ENCODE data around the gene IL15. TPM values are rescaled to one million over a fixed set of nuclear protein-coding genes. Genes with fewer than 3 reads are reported as not detected.

Gene IL15
- total and polyA plus RNA-seq, 2 of the 8 experiments (the other 6 are each of a cell fraction or from before 2014, with no cell fraction given), result 0.30 to 0.61 TPM

GRCh38 chr4:141660880-141661279 is 24.5 kb downstream of the IL15 start:
- 93% methylated on average over 1 of the region's 1 CpG; no CpG with 5 or more reads in 1 of the 2 experiments for WGBS, 2 experiments (ENCODE audit: extremely low coverage in 1 of 2, insufficient coverage in 1 of 2, insufficient read length in 1 of 2, insufficient replicate concordance in 2 of 2, low coverage in 1 of 2, low lambda C conversion rate in 2 of 2, missing lambda C conversion rate in 1 of 2)
- Histone ChIP-seq H3K4me1 (replicated peaks in 1 of 4; ENCODE audit: control insufficient read depth in 3 of 4, insufficient read depth in 4 of 4, low read length in 3 of 4) (no peaks in the 10 kb centered on the region), H4K5ac (ENCODE audit: insufficient read length, low read depth, low read length) (no peak overlapping the region), H3K4me3 (ENCODE audit: extremely low read depth in 1 of 4, insufficient read depth in 2 of 4, low read depth in 3 of 4, low read length in 4 of 4) (no peak overlapping the region), H3K18ac (ENCODE audit: extremely low read depth, low read length) (no peak overlapping the region), H3K4me2 (ENCODE audit: insufficient read depth in 1 of 2, low read depth in 2 of 2, low read length in 2 of 2) (no peak overlapping the region), H3K14ac (ENCODE audit: insufficient read length) (no peak overlapping the region), H2BK5ac (ENCODE audit: low read depth, low read length) (no peak overlapping the region), H3K27ac (ENCODE audit: low read depth, low read length) (no peak overlapping the region), H3K56ac (replicated peaks; ENCODE audit: insufficient read length, low read depth, low read length) (no peak overlapping the region), H4K20me1 (replicated peaks in 1 of 2; ENCODE audit: control insufficient read depth in 1 of 2, insufficient read depth in 2 of 2, low read length in 2 of 2) (no peaks in the 10 kb centered on the region), H2BK120ac (replicated peaks; ENCODE audit: low read depth, low read length) (no peak overlapping the region), H3K4ac (replicated peaks; ENCODE audit: insufficient read length, low read depth, low read length) (no peak overlapping the region), H2BK12ac (ENCODE audit: low read depth, low read length) (no peak overlapping the region), H3K27me3 (replicated peaks in 1 of 4; ENCODE audit: control insufficient read depth in 3 of 4, extremely low read depth in 1 of 4, insufficient read depth in 3 of 4, low read length in 3 of 4) (no peaks in the 10 kb centered on the region), H2AK5ac (ENCODE audit: low read depth, low read length) (no peak overlapping the region), H3K79me1 (ENCODE audit: low read depth, low read length) (no peaks in the 10 kb centered on the region), H2AFZ (ENCODE audit: low read length) (no peak overlapping the region), H4K8ac (ENCODE audit: extremely low read depth, insufficient read depth, low read length) (no peak overlapping the region), H3K23me2 (ENCODE audit: low read depth, low read length) (no peaks in the 10 kb centered on the region), H3K79me2 (ENCODE audit: control insufficient read depth in 1 of 2, insufficient read depth in 2 of 2, low read length in 2 of 2) (no peaks in the 10 kb centered on the region), H3K36me3 (ENCODE audit: control insufficient read depth in 2 of 4, insufficient read depth in 4 of 4, low read length in 3 of 4) (no peaks in the 10 kb centered on the region), H2BK15ac (ENCODE audit: low read length) (no peak overlapping the region), H3K23ac (ENCODE audit: insufficient read length) (no peak overlapping the region), H3K9ac (replicated peaks in 1 of 4; ENCODE audit: extremely low read depth in 1 of 4, low read depth in 3 of 4, low read length in 3 of 4) (no peak overlapping the region), H2BK20ac (ENCODE audit: low read length) (no peak overlapping the region), H4K91ac (replicated peaks; ENCODE audit: insufficient read length, low read length) (no peak overlapping the region), H3K9me3 (ENCODE audit: insufficient read depth in 2 of 2, low read depth in 1 of 2, low read length in 1 of 2) (no peaks in the 10 kb centered on the region)
- POLR2A ChIA-PET (ENCODE audit: partially characterized antibody), result no interaction called here
- FAIRE-seq (no peak), DNase-seq (ENCODE audit: low read depth in 1 of 2, low spot score in 2 of 2) (no peak)
- CTCF ChIA-PET (ENCODE audit: partially characterized antibody), result no interaction called here
- TF ChIP-seq HDAC2 (IDR thresholded peaks at IDR 0.05; ENCODE audit: borderline replicate concordance in 1 of 2, low read depth in 2 of 2, low read length in 2 of 2) (no peak), RFX5 (IDR thresholded peaks at IDR 0.05; ENCODE audit: borderline replicate concordance, low read depth, low read length) (no peak), MAFK (IDR thresholded peaks at IDR 0.05; ENCODE audit: low read depth, low read length) (no peak), SAP30 (IDR thresholded peaks at IDR 0.05; ENCODE audit: insufficient read depth, insufficient replicate concordance, low read length) (no peak), SIRT6 (IDR thresholded peaks at IDR 0.05; ENCODE audit: low read length) (no peak), EZH2 (IDR thresholded peaks at IDR 0.05; ENCODE audit: low read depth, low read length, severe bottlenecking) (no peak), CTBP2 (IDR thresholded peaks at IDR 0.05; ENCODE audit: borderline replicate concordance, insufficient read depth, insufficient read length, low read length) (no peak), MAX (IDR thresholded peaks at IDR 0.05) (no peak), RAD21 (IDR thresholded peaks at IDR 0.05 in 1 of 2, conservative IDR thresholded peaks at IDR 0.05 in 1 of 2; ENCODE audit: low read depth in 2 of 2, low read length in 2 of 2) (no peak), POLR2AphosphoS5 (IDR thresholded peaks at IDR 0.05; ENCODE audit: low read depth, low read length) (no peak), TCF12 (IDR thresholded peaks at IDR 0.05; ENCODE audit: low read depth, low read length) (no peak), BRCA1 (IDR thresholded peaks at IDR 0.05; ENCODE audit: low read depth, low read length) (no peak), USF2 (IDR thresholded peaks at IDR 0.05; ENCODE audit: low read length) (no peak)

All from H1 (cell line).